ENCODE measurements around the gene CDH16.

GRCh38 chr16:66869424-66869823, 49.3 kb downstream of the CDH16 start:
- TF ChIP-seq, protein P1, sequence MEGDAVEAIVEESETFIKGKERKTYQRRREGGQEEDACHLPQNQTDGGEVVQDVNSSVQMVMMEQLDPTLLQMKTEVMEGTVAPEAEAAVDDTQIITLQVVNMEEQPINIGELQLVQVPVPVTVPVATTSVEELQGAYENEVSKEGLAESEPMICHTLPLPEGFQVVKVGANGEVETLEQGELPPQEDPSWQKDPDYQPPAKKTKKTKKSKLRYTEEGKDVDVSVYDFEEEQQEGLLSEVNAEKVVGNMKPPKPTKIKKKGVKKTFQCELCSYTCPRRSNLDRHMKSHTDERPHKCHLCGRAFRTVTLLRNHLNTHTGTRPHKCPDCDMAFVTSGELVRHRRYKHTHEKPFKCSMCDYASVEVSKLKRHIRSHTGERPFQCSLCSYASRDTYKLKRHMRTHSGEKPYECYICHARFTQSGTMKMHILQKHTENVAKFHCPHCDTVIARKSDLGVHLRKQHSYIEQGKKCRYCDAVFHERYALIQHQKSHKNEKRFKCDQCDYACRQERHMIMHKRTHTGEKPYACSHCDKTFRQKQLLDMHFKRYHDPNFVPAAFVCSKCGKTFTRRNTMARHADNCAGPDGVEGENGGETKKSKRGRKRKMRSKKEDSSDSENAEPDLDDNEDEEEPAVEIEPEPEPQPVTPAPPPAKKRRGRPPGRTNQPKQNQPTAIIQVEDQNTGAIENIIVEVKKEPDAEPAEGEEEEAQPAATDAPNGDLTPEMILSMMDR (IDR thresholded peaks at IDR 0.05) = no peak
- TF ChIP-seq POLR2A (IDR thresholded peaks at IDR 0.05) = no peak
- no peak for TF ChIP-seq EP300 (IDR thresholded peaks at IDR 0.05)
- TF ChIP-seq POLR2AphosphoS5 (IDR thresholded peaks at IDR 0.05) = no peak

Data from sigmoid colon (tissue), 4 donors.